GM12878 (cell line): ENCODE data around the gene GGTA1. TPM values are rescaled to one million over a fixed set of nuclear protein-coding genes. Genes with fewer than 3 reads are reported as not detected.

Source experiments
- ATAC-seq: fragments of 200-7000 bp; cut with Tn5 transposase; 3 replicates; pipeline ENCODE4 v1.9.1; 2020; ENCODE audit warnings: mild to moderate bottlenecking, moderate library complexity
- BruUV-seq: library from RNA; stranded (reverse); fragments of 400-500 nt; replicated peaks from 2 replicates; lab custom pipeline; 2021; lab: Mats Ljungman, UMichigan
- CTCF ChIA-PET: fragments of 300-600 bp; sonication (Branson Sonifier 250); formaldehyde crosslinking; extraction: SDS; loops from one replicate; lab custom pipeline; 2021; ENCODE audit warnings: inconsistent platforms; lab: Yijun Ruan, JAX
- POLR2A ChIA-PET: fragments of 350-600 bp; formaldehyde crosslinking; extraction: SDS; loops from one replicate; lab custom pipeline; 2021; ENCODE audit warnings: inconsistent platforms; lab: Charles Lee
- RAD21 ChIA-PET: fragments of 300-600 bp; sonication (Branson Sonifier 250); formaldehyde crosslinking; loops from one replicate; lab custom pipeline; 2023; ENCODE audit warnings: antibody characterized with exemption; ENCODE audit not compliant: unreplicated experiment; lab: Charles Lee
- SMC1A ChIA-PET: fragments of 300-600 bp; sonication (Branson Sonifier 250); formaldehyde crosslinking; loops from one replicate; lab custom pipeline; 2023; ENCODE audit not compliant: unreplicated experiment, uncharacterized antibody; lab: Charles Lee
- DNase-seq: peaks from one replicate; pipeline ENCODE4 v3.0.0-alpha.2; 2011; ENCODE audit warnings: low read depth, low spot score
- FAIRE-seq: peaks from 3 replicates; lab custom pipeline; 2011; peaks lifted over from hg19 to GRCh38; lab: Jason Lieb, UNC
- H2AFZ ChIP-seq: 2 replicates; pipeline ENCODE4 v1.6.0; 2011; ENCODE audit warnings: low read depth, low read length, control low read depth; ENCODE audit not compliant: control insufficient read depth
- H3K27ac ChIP-seq: 2 replicates; pipeline ENCODE4 v1.5.1; 2011; ENCODE audit warnings: control low read depth; ENCODE audit not compliant: control insufficient read depth, insufficient read depth
- H3K27me3 ChIP-seq, 2 experiments: replicated peaks in 1 of 2; 2 replicates each; pipeline versions ENCODE4 v1.6.0 to v1.6.1; 2011; ENCODE audit warnings: low read length in 1 of 2; ENCODE audit not compliant: control insufficient read depth in 2 of 2, insufficient read depth in 2 of 2
- H3K36me3 ChIP-seq, 2 experiments: 2 replicates each; pipeline ENCODE4 v1.5.1; 2011; ENCODE audit warnings: low read length in 1 of 2; ENCODE audit not compliant: control insufficient read depth in 2 of 2, insufficient read depth in 2 of 2
- H3K4me1 ChIP-seq: 2 replicates; pipeline ENCODE4 v1.6.1; 2011; ENCODE audit warnings: mild to moderate bottlenecking, low read length, moderate library complexity, mixed read lengths; ENCODE audit not compliant: control insufficient read depth, insufficient read depth
- H3K4me2 ChIP-seq: 2 replicates; pipeline ENCODE4 v1.6.0; 2011; ENCODE audit warnings: control low read depth; ENCODE audit not compliant: control insufficient read depth, insufficient read depth
- H3K4me3 ChIP-seq: fragments of 200-600 bp; sonication (generic); 2 replicates; pipeline ENCODE4 v1.5.1; 2016
- H3K79me2 ChIP-seq: 2 replicates; pipeline ENCODE4 v1.6.0; 2011; ENCODE audit warnings: low read length; ENCODE audit not compliant: control insufficient read depth, insufficient read depth
- H3K9ac ChIP-seq: 2 replicates; pipeline ENCODE4 v1.8.0; 2011; ENCODE audit warnings: low read length, control low read depth, mixed read lengths; ENCODE audit not compliant: control insufficient read depth, insufficient read depth
- H3K9me3 ChIP-seq: replicated peaks from 3 replicates; pipeline ENCODE4 v1.5.1; 2011; ENCODE audit warnings: mild to moderate bottlenecking, low read length; ENCODE audit not compliant: control insufficient read depth, insufficient read depth
- H4K20me1 ChIP-seq: 2 replicates; pipeline ENCODE4 v1.6.0; 2011; ENCODE audit not compliant: control insufficient read depth, insufficient read depth
- CEBPB ChIP-seq, 2 experiments: fragments of 150-350 bp in 1 of 2; IDR thresholded peaks; 2 replicates each; pipeline ENCODE4 v1.6.1; 2012 to 2014; ENCODE audit warnings: low read depth in 2 of 2, low read length in 2 of 2, borderline replicate concordance in 1 of 2, inconsistent platforms in 1 of 2
- E2F4 ChIP-seq: IDR thresholded peaks from 2 replicates; pipeline ENCODE4 v1.6.1; 2012; ENCODE audit warnings: low read depth, low read length, improper control_type of control experiment
- HSF1 ChIP-seq: fragments of 150-350 bp; IDR thresholded peaks from 2 replicates; pipeline ENCODE4 v1.6.1; 2014; ENCODE audit warnings: mild to moderate bottlenecking, low read depth, low read length
- IRF4 ChIP-seq: IDR thresholded peaks from 2 replicates; pipeline ENCODE4 v1.6.1; 2011; ENCODE audit warnings: low read depth, low read length
- PBX3 ChIP-seq: IDR thresholded peaks from 2 replicates; pipeline ENCODE4 v1.6.1; 2011; ENCODE audit warnings: mild to moderate bottlenecking, low read depth, low read length, moderate library complexity; ENCODE audit not compliant: insufficient replicate concordance
- PRDM15 ChIP-seq: fragments of 450-650 bp; formaldehyde crosslinking; IDR thresholded peaks from 2 replicates; pipeline ENCODE4 v1.4.0; 2020; ENCODE audit warnings: mild to moderate bottlenecking, moderate library complexity
- RELA ChIP-seq: fragments of 450-650 bp; IDR thresholded peaks from 2 replicates; pipeline ENCODE4 v1.8.0; 2014; ENCODE audit warnings: borderline replicate concordance; ENCODE audit not compliant: partially characterized antibody
- STAT1 ChIP-seq: fragments of 450-650 bp; conservative IDR thresholded peaks from 2 replicates; pipeline ENCODE4 v1.6.1; 2014; ENCODE audit warnings: antibody characterized with exemption, mild to moderate bottlenecking
- WGBS: methylation state at CpG from one replicate; pipeline ENCODE4 v1.1.6; 2016; ENCODE audit warnings: low lambda C conversion rate; ENCODE audit not compliant: insufficient replicate concordance, insufficient coverage; ENCODE audit errors: missing lambda C conversion rate; 5-methylcytosine and 5-hydroxymethylcytosine counted together
- in situ Hi-C: fragments of 300-500 bp; cut with MboI; formaldehyde crosslinking; loops from 9 replicates; pipeline ENCODE4 v1.14.3; 2018; ENCODE audit warnings: mixed read lengths
- intact Hi-C: fragments of 100-400 bp; cut with micrococcal nuclease; formaldehyde crosslinking; loops from one replicate; pipeline ENCODE4 v1.14.2; 2022; ENCODE audit not compliant: unreplicated experiment
- polyA plus RNA-seq, 11 experiments: library from polyadenylated mRNA; depleted of rRNA in 4 of 11; unstranded in 6 of 11; stranded (reverse) in 5 of 11; fragments of >200 nt; fragmentation: Nextera tagmentation in 4 of 11; fragmentation: Illumina TruSeq in 1 of 11; extraction: Ambion mirVana in 4 of 11; extraction: Trizol in 1 of 11; gene quantifications; 1 replicate in 1 of 11; 2 replicates in 10 of 11; pipeline versions ENCODE4 v1.2.1 to v1.2.3, GENCODE V29; 2011 to 2016; ENCODE audit warnings: inconsistent platforms in 2 of 11, missing spikeins in 2 of 11, low read depth in 1 of 11
- total RNA-seq, 4 experiments: library from RNA; depleted of rRNA in 3 of 4; stranded (reverse); fragments of >200 nt in 3 of 4; fragmentation: Illumina TruSeq in 1 of 4; extraction: Trizol in 1 of 4; gene quantifications; 2 replicates each; pipeline versions ENCODE4 v1.2.1 to v1.2.3, GENCODE V29; 2013 to 2021
- TF ChIP-seq, protein P1 (sequence below): fragments of 450-650 bp; formaldehyde crosslinking; IDR thresholded peaks from 2 replicates; pipeline ENCODE4 v1.4.0; 2022; ENCODE audit warnings: mild to moderate bottlenecking, moderate library complexity

The GGTA1 gene
- total and polyA plus RNA-seq, 10 of the 15 experiments (the other 5 are each of a cell fraction or from before 2014, with no cell fraction given) = 0.09 to 0.65 (median 0.17) TPM; not detected in 2

DNA sequence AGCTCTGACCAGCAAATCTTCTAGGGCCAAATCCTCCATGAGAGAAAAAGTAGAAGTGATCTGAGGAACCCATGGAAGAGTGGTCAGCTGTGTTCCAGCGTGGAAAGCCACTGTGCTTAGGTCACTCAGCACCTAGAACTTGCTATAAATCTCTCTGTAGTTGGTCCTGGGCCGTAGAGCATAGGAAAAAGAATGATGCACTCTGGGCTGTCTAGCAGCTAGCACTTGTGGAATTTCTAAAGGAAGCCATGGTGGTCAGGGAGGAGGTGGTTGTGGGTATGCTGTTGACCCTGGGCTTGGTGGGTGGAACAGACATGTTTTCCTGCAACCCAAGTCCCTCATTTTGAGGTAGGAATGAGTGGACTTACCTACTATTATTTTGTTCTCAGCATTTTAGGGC, 48.1 kb downstream of the GGTA1 start:
- Histone ChIP-seq H3K9me3 (no peaks in the 10 kb centered on the region), H3K4me1 (no peaks in the 10 kb centered on the region; the same call in 1 of the 2 replicates), H3K36me3 (no peaks in the 10 kb centered on the region), H3K9ac (no peak overlapping the region), H3K79me2 (no peaks in the 10 kb centered on the region), H3K27ac (no peak overlapping the region), H4K20me1 (no peaks in the 10 kb centered on the region), H3K4me3 (no peak overlapping the region), H3K27me3 (no peaks in the 10 kb centered on the region; a peak in 1 of 4 replicates), H3K4me2 (no peak overlapping the region), H2AFZ (no peak overlapping the region)
- in situ Hi-C loops = no loop called here
- TF ChIP-seq PRDM15 (CRISPR knock-in tag) (no peak), HSF1 (no peak), RELA (no peak), STAT1 (no peak), CEBPB (IDR thresholded peaks at IDR 0.05; ENCODE audit: borderline replicate concordance in 1 of 2, low read depth in 2 of 2, low read length in 2 of 2) (no peak), PBX3 (no peak), E2F4 (no peak), IRF4 (no peak)
- TF ChIP-seq, protein P1, sequence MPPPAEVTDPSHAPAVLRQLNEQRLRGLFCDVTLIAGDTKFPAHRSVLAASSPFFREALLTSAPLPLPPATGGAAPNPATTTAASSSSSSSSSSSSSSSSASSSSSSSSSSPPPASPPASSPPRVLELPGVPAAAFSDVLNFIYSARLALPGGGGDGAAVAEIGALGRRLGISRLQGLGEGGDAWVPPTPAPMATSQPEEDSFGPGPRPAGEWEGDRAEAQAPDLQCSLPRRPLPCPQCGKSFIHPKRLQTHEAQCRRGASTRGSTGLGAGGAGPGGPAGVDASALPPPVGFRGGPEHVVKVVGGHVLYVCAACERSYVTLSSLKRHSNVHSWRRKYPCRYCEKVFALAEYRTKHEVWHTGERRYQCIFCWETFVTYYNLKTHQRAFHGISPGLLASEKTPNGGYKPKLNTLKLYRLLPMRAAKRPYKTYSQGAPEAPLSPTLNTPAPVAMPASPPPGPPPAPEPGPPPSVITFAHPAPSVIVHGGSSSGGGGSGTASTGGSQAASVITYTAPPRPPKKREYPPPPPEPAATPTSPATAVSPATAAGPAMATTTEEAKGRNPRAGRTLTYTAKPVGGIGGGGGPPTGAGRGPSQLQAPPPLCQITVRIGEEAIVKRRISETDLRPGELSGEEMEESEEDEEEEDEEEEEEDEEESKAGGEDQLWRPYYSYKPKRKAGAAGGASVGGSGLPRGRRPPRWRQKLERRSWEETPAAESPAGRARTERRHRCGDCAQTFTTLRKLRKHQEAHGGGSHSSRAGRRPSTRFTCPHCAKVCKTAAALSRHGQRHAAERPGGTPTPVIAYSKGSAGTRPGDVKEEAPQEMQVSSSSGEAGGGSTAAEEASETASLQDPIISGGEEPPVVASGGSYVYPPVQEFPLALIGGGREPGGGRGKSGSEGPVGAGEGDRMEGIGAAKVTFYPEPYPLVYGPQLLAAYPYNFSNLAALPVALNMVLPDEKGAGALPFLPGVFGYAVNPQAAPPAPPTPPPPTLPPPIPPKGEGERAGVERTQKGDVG = no peak
- FAIRE-seq (no peak), ATAC-seq (no peak), DNase-seq (no peak)
- CTCF ChIA-PET = interaction anchor here (1.2 kb wide), 1 partner anchor 9 kb away, joined by 5 read pairs; no protein-coding TSS in a partner anchor
- no TSS peak for BruUV-seq
- POLR2A ChIA-PET = interaction anchor here (0.5 kb wide), 1 partner anchor 42 kb away, joined by 3 read pairs; no protein-coding TSS in a partner anchor
- intact Hi-C loops = no loop called here
- SMC1A ChIA-PET = interaction anchor here (0.6 to 1.0 kb wide), 2 partner anchors 11 to 26 kb away, joined by 3 to 5 read pairs; no protein-coding TSS in a partner anchor
- RAD21 ChIA-PET = no interaction called here
- WGBS = 5% methylated on average over 2 of the region's 2 CpGs
